NCI-H2196 treated with DMSO at 0.1 percent for 48 hours (cell line): ENCODE data around the gene GAL3ST2.

ENCODE experiments used
- DNase-seq: peaks from one replicate; lab custom pipeline; 2025; ENCODE audit not compliant: unreplicated experiment; lab: John Stamatoyannopoulos, UW

The GAL3ST2 gene

GRCh38 chr2:241843321-241844065, 66.9 kb downstream of the GAL3ST2 start:
- no peak for DNase-seq

GRCh38 chr2:241844066-241844728, 67.6 kb downstream of the GAL3ST2 start:
- DNase-seq, result no peak

GRCh38 chr2:241844831-241845578, 68.4 kb downstream of the GAL3ST2 start:
- DNase-seq, result no peak

- DNase-seq, result no peak
These were observed 69.8 kb downstream of the GAL3ST2 start for GRCh38 chr2:241846406-241846805.

GRCh38 chr2:241848761-241849615, 72.4 kb downstream of the GAL3ST2 start:
- DNase-seq, result no peak

- DNase-seq, result no peak
These were observed 73.3 kb downstream of the GAL3ST2 start for GRCh38 chr2:241849616-241850543.

- DNase-seq, result no peak
These were observed 74.1 kb downstream of the GAL3ST2 start for GRCh38 chr2:241850544-241851324.

GRCh38 chr2:241851325-241852115, 74.9 kb downstream of the GAL3ST2 start:
- DNase-seq, result no peak

GRCh38 chr2:241852116-241852980, 75.7 kb downstream of the GAL3ST2 start:
- no peak for DNase-seq

- no peak for DNase-seq
These were observed 76.5 kb downstream of the GAL3ST2 start for GRCh38 chr2:241852981-241853631.
